Endothelial cell of umbilical vein (primary cell): ENCODE data around the gene CUL3. TPM values are rescaled to one million over a fixed set of nuclear protein-coding genes. Genes with fewer than 3 reads are reported as not detected.

ENCODE experiments used
- BruUV-seq: library from RNA; stranded (reverse); fragments of 400-500 nt; replicated peaks from 2 replicates; lab custom pipeline; 2021; lab: Mats Ljungman, UMichigan
- CTCF ChIA-PET: fragments of 300-600, 350-600 bp; sonication (Branson Sonifier 250); formaldehyde crosslinking; loops from one replicate; lab custom pipeline; 2021; ENCODE audit warnings: antibody characterized with exemption, inconsistent platforms; lab: Charles Lee
- POLR2A ChIA-PET: fragments of 300-600, 350-600 bp; sonication (Branson Sonifier 250); formaldehyde crosslinking; loops from one replicate; lab custom pipeline; 2021; ENCODE audit warnings: antibody characterized with exemption, inconsistent platforms; lab: Charles Lee
- DNase-seq: peaks from one replicate; pipeline ENCODE4 v3.0.0-alpha.2; 2011; ENCODE audit warnings: low read depth, low spot score
- FAIRE-seq: peaks from 2 replicates; lab custom pipeline; 2011; peaks lifted over from hg19 to GRCh38; lab: Jason Lieb, UNC
- H2AFZ ChIP-seq: 2 replicates; pipeline ENCODE4 v1.6.0; 2012; ENCODE audit warnings: low read depth, low read length, control low read depth, inconsistent platforms
- H3K27ac ChIP-seq: 2 replicates; pipeline ENCODE4 v1.5.1; 2011; ENCODE audit warnings: low read depth, mild to moderate bottlenecking, control low read depth, low read length, moderate library complexity; ENCODE audit not compliant: insufficient read depth
- H3K27me3 ChIP-seq, 2 experiments: 2 replicates each; pipeline versions ENCODE4 v1.6.0 to v1.6.1; 2011; ENCODE audit warnings: low read length in 2 of 2, mixed read lengths in 1 of 2; ENCODE audit not compliant: control insufficient read depth in 2 of 2, insufficient read depth in 2 of 2
- H3K36me3 ChIP-seq, 2 experiments: 2 replicates in 1 of 2; 3 replicates in 1 of 2; pipeline ENCODE4 v1.5.1; 2011; ENCODE audit warnings: low read length in 2 of 2, mild to moderate bottlenecking in 1 of 2, moderate library complexity in 1 of 2; ENCODE audit not compliant: control insufficient read depth in 2 of 2, insufficient read depth in 2 of 2; ENCODE audit errors: extremely low read depth in 1 of 2
- H3K4me1 ChIP-seq: 3 replicates; pipeline ENCODE4 v1.5.1; 2011; ENCODE audit warnings: mild to moderate bottlenecking, low read length; ENCODE audit not compliant: control insufficient read depth, insufficient read depth; ENCODE audit errors: extremely low read depth
- H3K4me2 ChIP-seq: 2 replicates; pipeline ENCODE4 v1.6.1; 2011; ENCODE audit warnings: low read length, control low read depth, mixed read lengths; ENCODE audit not compliant: insufficient read depth
- H3K4me3 ChIP-seq, 3 experiments: fragments of 200-600 bp in 1 of 3; sonication (generic), shearing (Covaris generic) in 1 of 3; replicated peaks in 1 of 3; 2 replicates each; pipeline ENCODE4 v1.5.1; 2011 to 2016; ENCODE audit warnings: control low read depth in 3 of 3, low read length in 3 of 3, mild to moderate bottlenecking in 2 of 3, inconsistent platforms in 1 of 3, low read depth in 1 of 3, moderate library complexity in 1 of 3; ENCODE audit not compliant: insufficient read depth in 1 of 3
- H3K79me2 ChIP-seq: 2 replicates; pipeline ENCODE4 v1.6.0; 2012; ENCODE audit warnings: low read length, inconsistent platforms; ENCODE audit not compliant: control insufficient read depth, insufficient read depth
- H3K9ac ChIP-seq: replicated peaks from 2 replicates; pipeline ENCODE3; 2011; ENCODE audit warnings: low read length, control low read depth; ENCODE audit not compliant: insufficient read depth; ENCODE audit errors: extremely low read depth
- H3K9me1 ChIP-seq: replicated peaks from 3 replicates; pipeline ENCODE4 v1.6.0; 2011; ENCODE audit warnings: mild to moderate bottlenecking, low read length; ENCODE audit not compliant: control insufficient read depth, insufficient read depth; ENCODE audit errors: extremely low read depth
- H3K9me3 ChIP-seq: replicated peaks from 2 replicates; pipeline ENCODE4 v1.5.1; 2012; ENCODE audit warnings: low read length, inconsistent platforms; ENCODE audit not compliant: control insufficient read depth, insufficient read depth
- H4K20me1 ChIP-seq: replicated peaks from 2 replicates; pipeline ENCODE3; 2011; ENCODE audit warnings: mild to moderate bottlenecking, low read length; ENCODE audit not compliant: control insufficient read depth, insufficient read depth; ENCODE audit errors: extremely low read depth
- EZH2 ChIP-seq: IDR thresholded peaks from 2 replicates; pipeline ENCODE4 v1.6.1; 2012; ENCODE audit warnings: borderline replicate concordance, low read depth, mild to moderate bottlenecking, moderate library complexity, low read length, inconsistent platforms; ENCODE audit not compliant: severe bottlenecking
- FOS ChIP-seq: IDR thresholded peaks from 2 replicates; pipeline ENCODE4 v1.6.1; 2011; ENCODE audit warnings: mild to moderate bottlenecking, low read length, moderate library complexity, borderline replicate concordance; ENCODE audit not compliant: insufficient read depth
- GATA2 ChIP-seq: IDR thresholded peaks from 2 replicates; pipeline ENCODE4 v1.7.0; 2011; ENCODE audit warnings: low read depth, mild to moderate bottlenecking, moderate library complexity, mixed read lengths, low read length; ENCODE audit not compliant: insufficient read length, insufficient read depth
- JUN ChIP-seq: IDR thresholded peaks from 2 replicates; pipeline ENCODE4 v1.6.1; 2011; ENCODE audit warnings: borderline replicate concordance, low read depth; ENCODE audit not compliant: insufficient read length, insufficient read depth
- MAX ChIP-seq: IDR thresholded peaks from 2 replicates; pipeline ENCODE4 v1.6.1; 2011; ENCODE audit not compliant: insufficient read depth, insufficient read length
- MYC ChIP-seq: IDR thresholded peaks from one replicate; pipeline ENCODE4 v1.6.1; 2011; ENCODE audit warnings: mild to moderate bottlenecking, low read depth, low read length
- POLR2A ChIP-seq: IDR thresholded peaks from 2 replicates; pipeline ENCODE4 v1.6.1; 2012; ENCODE audit warnings: low read depth, mild to moderate bottlenecking, control low read depth, low read length
- POLR2AphosphoS5 ChIP-seq: IDR thresholded peaks from 2 replicates; pipeline ENCODE4 v1.6.1; 2012; ENCODE audit warnings: low read depth, mild to moderate bottlenecking, control low read depth, low read length, moderate library complexity; ENCODE audit not compliant: insufficient read depth
- dilution Hi-C: fragments of 300-500 bp; cut with MboI; formaldehyde crosslinking; loops from one replicate; pipeline ENCODE4 v1.15.0; 2019; ENCODE audit warnings: low sequenced_read_pairs; ENCODE audit not compliant: extremely low pct_ligation_motif_present
- intact Hi-C: fragments of 100-400 bp; cut with micrococcal nuclease; formaldehyde crosslinking; loops from one replicate; pipeline ENCODE4 v1.10.0; 2022
- polyA plus RNA-seq, 4 experiments: library from polyadenylated mRNA; depleted of rRNA in 3 of 4; stranded (reverse) in 3 of 4; unstranded in 1 of 4; fragments of >200 nt; gene quantifications; 2 replicates each; pipeline versions ENCODE4 v1.2.1 to v1.2.3, GENCODE V29; 2011 to 2012; ENCODE audit warnings: missing spikeins in 1 of 4
- total RNA-seq: library from RNA; stranded (reverse); gene quantifications from 2 replicates; pipeline ENCODE4 v1.2.3, GENCODE V29; 2021
- TF ChIP-seq, protein P1 (sequence below), 2 donors: IDR thresholded peaks; 1 replicate in 1 of 2; 2 replicates in 1 of 2; pipeline ENCODE4 v1.5.1; 2011; ENCODE audit warnings: low read length in 2 of 2, mild to moderate bottlenecking in 2 of 2, moderate library complexity in 2 of 2, control low read depth in 1 of 2, inconsistent platforms in 1 of 2, low read depth in 1 of 2; ENCODE audit not compliant: insufficient read depth in 1 of 2; ENCODE audit errors: extremely low read depth in 1 of 2

Gene CUL3
- total and polyA plus RNA-seq, 2 donors (not counting 3 experiments of a cell fraction or from before 2014, with no cell fraction given) = 22.7 to 82.3 TPM

- H3K27me3 ChIP-seq = no peaks in the 10 kb centered on the region
- ChIA-PET POLR2A (no interaction called here), CTCF (interaction anchor here (1.0 to 2.5 kb wide), 3 partner anchors 11 to 66 kb away, joined by 3 to 14 read pairs (median 6); no protein-coding TSS in a partner anchor)
- no peak for FAIRE-seq
- H3K9me1 ChIP-seq = no peaks in the 10 kb centered on the region
- H3K36me3 ChIP-seq = no peaks in the 10 kb centered on the region
- no TSS peak for BruUV-seq
- H3K4me2 ChIP-seq = no peak overlapping the region
- H2AFZ ChIP-seq = no peak overlapping the region
- H3K27ac ChIP-seq = no peak overlapping the region
- no peaks in the 10 kb centered on the region for H3K79me2 ChIP-seq
- no peak overlapping the region for H3K9ac ChIP-seq
- H3K4me3 ChIP-seq = no peak overlapping the region
- DNase-seq = no peak
- no peaks in the 10 kb centered on the region for H3K9me3 ChIP-seq
- H4K20me1 ChIP-seq = no peaks in the 10 kb centered on the region
- dilution Hi-C loops = no loop called here
- H3K4me1 ChIP-seq = peaks cover 15% of the 10 kb centered on the region
- intact Hi-C loops = no loop called here
- no peak for TF ChIP-seq MAX
- TF ChIP-seq, protein P1, sequence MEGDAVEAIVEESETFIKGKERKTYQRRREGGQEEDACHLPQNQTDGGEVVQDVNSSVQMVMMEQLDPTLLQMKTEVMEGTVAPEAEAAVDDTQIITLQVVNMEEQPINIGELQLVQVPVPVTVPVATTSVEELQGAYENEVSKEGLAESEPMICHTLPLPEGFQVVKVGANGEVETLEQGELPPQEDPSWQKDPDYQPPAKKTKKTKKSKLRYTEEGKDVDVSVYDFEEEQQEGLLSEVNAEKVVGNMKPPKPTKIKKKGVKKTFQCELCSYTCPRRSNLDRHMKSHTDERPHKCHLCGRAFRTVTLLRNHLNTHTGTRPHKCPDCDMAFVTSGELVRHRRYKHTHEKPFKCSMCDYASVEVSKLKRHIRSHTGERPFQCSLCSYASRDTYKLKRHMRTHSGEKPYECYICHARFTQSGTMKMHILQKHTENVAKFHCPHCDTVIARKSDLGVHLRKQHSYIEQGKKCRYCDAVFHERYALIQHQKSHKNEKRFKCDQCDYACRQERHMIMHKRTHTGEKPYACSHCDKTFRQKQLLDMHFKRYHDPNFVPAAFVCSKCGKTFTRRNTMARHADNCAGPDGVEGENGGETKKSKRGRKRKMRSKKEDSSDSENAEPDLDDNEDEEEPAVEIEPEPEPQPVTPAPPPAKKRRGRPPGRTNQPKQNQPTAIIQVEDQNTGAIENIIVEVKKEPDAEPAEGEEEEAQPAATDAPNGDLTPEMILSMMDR (IDR thresholded peaks at IDR 0.05; ENCODE audit: extremely low read depth in 1 of 2, insufficient read depth in 1 of 2, low read depth in 1 of 2, low read length in 2 of 2) = no peak
- TF ChIP-seq FOS = no peak
- TF ChIP-seq GATA2 = no peak
- TF ChIP-seq EZH2 = no peak
- no peak for TF ChIP-seq JUN
- TF ChIP-seq POLR2A = no peak
- no peak for TF ChIP-seq MYC
- TF ChIP-seq POLR2AphosphoS5 = no peak
Measured at GRCh38 chr2:224438726-224439125, 146.4 kb downstream of the CUL3 start.
